IPS-NIHi11 (cell line): ENCODE measurements around the gene CD226.
"Not testable (repeated sequence)": the region's sequence is repeated elsewhere in the genome, so short reads cannot be mapped to it uniquely, and the experiment has no call there.

Experiments used
- DNase-seq: peaks from one replicate; pipeline ENCODE4 v3.0.0; 2012; ENCODE audit warnings: mixed read lengths, low spot score

The CD226 gene

GRCh38 chr18:69956665-69957620 is 9.3 kb upstream of the CD226 start:
- DNase-seq, result no peak

GRCh38 chr18:69956057-69956456 is 8.4 kb upstream of the CD226 start:
- no peak for DNase-seq

- no peak for DNase-seq
Measured at GRCh38 chr18:69954719-69955480, 7.2 kb upstream of the CD226 start.

GRCh38 chr18:69953191-69953590 is 5.5 kb upstream of the CD226 start:
- DNase-seq, result no peak

GRCh38 chr18:69951182-69951581 is 3.5 kb upstream of the CD226 start:
- no peak for DNase-seq

GRCh38 chr18:69949538-69949936 is 1.9 kb upstream of the CD226 start:
- DNase-seq, result no peak

- DNase-seq, result no peak
Measured at GRCh38 chr18:69948919-69949537, 1.4 kb upstream of the CD226 start.

- DNase-seq, result no peak
Measured at GRCh38 chr18:69948256-69948655, 583 bp upstream of the CD226 start.

GRCh38 chr18:69946608-69947155 is 991 bp downstream of the CD226 start:
- no peak for DNase-seq

GRCh38 chr18:69945220-69946114 is 2.2 kb downstream of the CD226 start:
- DNase-seq, result no peak

GRCh38 chr18:69944436-69944835 is 3.2 kb downstream of the CD226 start:
- DNase-seq, result no peak

- DNase-seq, result no peak
Measured at GRCh38 chr18:69943021-69943420, 4.7 kb downstream of the CD226 start.

- no peak for DNase-seq
Measured at GRCh38 chr18:69941183-69941582, 6.5 kb downstream of the CD226 start.

GRCh38 chr18:69939812-69940211 is 7.9 kb downstream of the CD226 start:
- DNase-seq, result not testable (repeated sequence)

- no peak for DNase-seq
Measured at GRCh38 chr18:69936191-69936558, 11.5 kb downstream of the CD226 start.

- DNase-seq, result no peak
Measured at GRCh38 chr18:69935319-69936190, 12.1 kb downstream of the CD226 start.

- no peak for DNase-seq
Measured at GRCh38 chr18:69934601-69935265, 12.9 kb downstream of the CD226 start.

GRCh38 chr18:69929041-69929774 is 18.5 kb downstream of the CD226 start:
- DNase-seq, result no peak

GRCh38 chr18:69916412-69916811 is 31.3 kb downstream of the CD226 start:
- no peak for DNase-seq
